ENCODE results near the gene SMPD1. TPM values are rescaled to one million over a fixed set of nuclear protein-coding genes. Genes with fewer than 3 reads are reported as not detected.

SMPD1 gene
- total RNA-seq, 1 experiment from 2014 or later, result 4.5 TPM

DNA sequence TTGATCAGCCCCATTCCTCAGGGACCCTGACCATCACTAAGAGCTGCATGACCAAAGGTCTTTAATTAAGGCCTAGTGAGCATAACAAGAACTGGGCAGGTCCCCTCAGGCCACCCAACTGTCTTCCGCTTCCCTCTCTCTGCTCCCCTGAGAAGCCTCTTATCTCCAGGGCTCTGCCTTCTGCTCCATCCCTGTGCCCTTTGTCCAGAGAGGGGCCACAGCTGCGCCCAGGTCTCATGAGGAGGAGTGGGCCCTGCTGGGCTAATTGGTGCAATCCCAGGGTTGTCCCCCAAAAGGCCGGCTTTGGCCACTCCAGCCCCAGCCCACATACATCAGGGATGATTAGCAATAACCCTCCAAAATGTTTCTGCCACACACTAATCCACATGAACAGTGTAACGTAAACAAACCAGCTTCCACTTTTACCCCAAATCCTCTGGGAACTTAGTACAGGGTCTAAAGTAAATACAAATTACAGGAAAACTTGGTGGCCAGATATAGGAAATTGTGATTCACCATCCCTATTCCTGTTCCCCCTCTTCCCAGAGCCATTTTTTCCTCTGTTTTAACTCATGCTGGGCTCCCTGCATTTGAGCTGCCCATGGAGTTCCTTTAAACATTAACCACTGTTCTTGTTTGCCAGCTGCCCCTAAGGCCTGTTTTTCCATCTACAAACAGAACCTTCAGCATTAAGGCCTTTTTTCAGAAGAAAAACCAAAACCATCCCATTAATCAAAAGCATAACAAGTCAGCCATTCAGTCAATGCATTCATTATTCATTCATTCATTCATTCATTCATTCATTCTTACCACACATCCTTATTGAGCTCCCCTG is 35.4 kb upstream of the SMPD1 start:
- Histone ChIP-seq H3K23me2 (ENCODE audit: insufficient read length, low read depth, low read length, poor library complexity, severe bottlenecking) (no peaks in the 10 kb centered on the region), H3K18ac (ENCODE audit: insufficient read length, low read depth, low read length) (no peak overlapping the region), H3K9ac (ENCODE audit: extremely low read depth, insufficient read length, low read length) (no peak overlapping the region), H3K23ac (ENCODE audit: insufficient read length, low read depth, low read length) (no peak overlapping the region), H3K14ac (ENCODE audit: insufficient read depth, low read length) (no peak overlapping the region), H3K27me3 (ENCODE audit: insufficient read depth, low read length) (no peaks in the 10 kb centered on the region), H4K5ac (ENCODE audit: insufficient read length, low read depth, low read length) (no peak overlapping the region), H4K91ac (ENCODE audit: insufficient read length, low read depth, low read length) (no peak overlapping the region), H4K8ac (replicated peaks; ENCODE audit: insufficient read length, low read depth, low read length) (no peak overlapping the region), H3K27ac (ENCODE audit: insufficient read length, low read depth, low read length) (no peak overlapping the region), H4K20me1 (ENCODE audit: control insufficient read depth, insufficient read depth, insufficient read length) (no peaks in the 10 kb centered on the region), H3K4me1 (ENCODE audit: insufficient read depth, low read length) (no peaks in the 10 kb centered on the region), H3K4me2 (ENCODE audit: insufficient read depth, insufficient read length, low read length) (no peak overlapping the region), H2BK20ac (ENCODE audit: low read depth, low read length, poor library complexity, severe bottlenecking) (no peak overlapping the region), H2AK5ac (ENCODE audit: insufficient read length, low read length) (no peak overlapping the region), H2BK12ac (ENCODE audit: insufficient read length, low read depth, low read length) (no peak overlapping the region), H3K56ac (ENCODE audit: insufficient read length, low read depth, low read length) (no peak overlapping the region), H3K9me3 (ENCODE audit: control insufficient read depth, low read depth, low read length) (no peaks in the 10 kb centered on the region), H2BK15ac (ENCODE audit: low read depth, low read length) (no peak overlapping the region), H2AFZ (ENCODE audit: low read length) (no peak overlapping the region), H3K79me2 (ENCODE audit: insufficient read depth, low read length) (no peaks in the 10 kb centered on the region), H2BK120ac (ENCODE audit: low read depth, low read length, poor library complexity, severe bottlenecking) (no peak overlapping the region), H3K4ac (ENCODE audit: low read depth, low read length) (no peak overlapping the region), H3K79me1 (ENCODE audit: insufficient read depth, low read depth, low read length, poor library complexity, severe bottlenecking) (no peaks in the 10 kb centered on the region), H2BK5ac (ENCODE audit: insufficient read length, low read length) (no peak overlapping the region), H3T11ph (ENCODE audit: low read length) (no peak overlapping the region)
- DNase-seq, result no peak
- H3K9me3 Mint-ChIP-seq, result no peaks in the 10 kb centered on the region
- no peaks in the 10 kb centered on the region for H3K36me3 Mint-ChIP-seq (ENCODE audit: insufficient read depth in 1 of 3, low read depth in 3 of 3)
- H3K27me3 Mint-ChIP-seq (ENCODE audit: low read depth), result no peaks in the 10 kb centered on the region
- H3K4me1 Mint-ChIP-seq, result peaks cover 15 to 19% of the 10 kb centered on the region in 2 experiments
- WGBS (ENCODE audit: extremely low coverage, insufficient read length, low lambda C conversion rate), result no CpG with 5 or more reads among the region's 4 CpGs
- H3K4me3 Mint-ChIP-seq, result no peak overlapping the region
- no peak overlapping the region for H3K27ac Mint-ChIP-seq
- TF ChIP-seq, protein P1, sequence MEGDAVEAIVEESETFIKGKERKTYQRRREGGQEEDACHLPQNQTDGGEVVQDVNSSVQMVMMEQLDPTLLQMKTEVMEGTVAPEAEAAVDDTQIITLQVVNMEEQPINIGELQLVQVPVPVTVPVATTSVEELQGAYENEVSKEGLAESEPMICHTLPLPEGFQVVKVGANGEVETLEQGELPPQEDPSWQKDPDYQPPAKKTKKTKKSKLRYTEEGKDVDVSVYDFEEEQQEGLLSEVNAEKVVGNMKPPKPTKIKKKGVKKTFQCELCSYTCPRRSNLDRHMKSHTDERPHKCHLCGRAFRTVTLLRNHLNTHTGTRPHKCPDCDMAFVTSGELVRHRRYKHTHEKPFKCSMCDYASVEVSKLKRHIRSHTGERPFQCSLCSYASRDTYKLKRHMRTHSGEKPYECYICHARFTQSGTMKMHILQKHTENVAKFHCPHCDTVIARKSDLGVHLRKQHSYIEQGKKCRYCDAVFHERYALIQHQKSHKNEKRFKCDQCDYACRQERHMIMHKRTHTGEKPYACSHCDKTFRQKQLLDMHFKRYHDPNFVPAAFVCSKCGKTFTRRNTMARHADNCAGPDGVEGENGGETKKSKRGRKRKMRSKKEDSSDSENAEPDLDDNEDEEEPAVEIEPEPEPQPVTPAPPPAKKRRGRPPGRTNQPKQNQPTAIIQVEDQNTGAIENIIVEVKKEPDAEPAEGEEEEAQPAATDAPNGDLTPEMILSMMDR (conservative IDR thresholded peaks at IDR 0.05), result no peak

All from H9 (cell line).